OCI-LY7 (cell line): ENCODE measurements around the gene CYP11A1. TPM values are rescaled to one million over a fixed set of nuclear protein-coding genes. Genes with fewer than 3 reads are reported as not detected.

ENCODE experiments used
- BruUV-seq: library from RNA; stranded (reverse); fragments of 400-500 nt; replicated peaks from 2 replicates; lab custom pipeline; 2021; lab: Mats Ljungman, UMichigan
- CTCF ChIA-PET: fragments of 300-600 bp; sonication (Branson Sonifier 250); formaldehyde crosslinking; loops from one replicate; lab custom pipeline; 2022; ENCODE audit warnings: antibody characterized with exemption; ENCODE audit not compliant: unreplicated experiment; lab: Charles Lee
- POLR2A ChIA-PET: fragments of 300-600 bp; sonication (Branson Sonifier 250); formaldehyde crosslinking; loops from one replicate; lab custom pipeline; 2022; ENCODE audit warnings: antibody characterized with exemption; lab: Charles Lee
- DNase-seq: peaks from one replicate; pipeline ENCODE4 v3.0.0-alpha.2; 2015; ENCODE audit warnings: low spot score
- H2AFZ ChIP-seq: fragments of 200-600 bp; sonication (generic), shearing (Covaris generic); 2 replicates; pipeline ENCODE4 v1.6.1; 2014; ENCODE audit warnings: mild to moderate bottlenecking, antibody characterized with exemption, low read length, moderate library complexity
- H3K27ac ChIP-seq: fragments of 200-600 bp; sonication (generic); 2 replicates; pipeline ENCODE4 v1.5.1; 2014; ENCODE audit warnings: mixed run types, low read depth, mild to moderate bottlenecking, moderate library complexity, low read length, inconsistent platforms; ENCODE audit not compliant: poor library complexity, severe bottlenecking
- H3K36me3 ChIP-seq: fragments of 200-600 bp; sonication (generic); 2 replicates; pipeline ENCODE4 v1.6.1; 2014; ENCODE audit warnings: mild to moderate bottlenecking, antibody characterized with exemption, low read length, moderate library complexity, mixed read lengths; ENCODE audit not compliant: insufficient read depth
- H3K4me1 ChIP-seq: fragments of 200-600 bp; sonication (generic); 2 replicates; pipeline ENCODE4 v1.5.1; 2014; ENCODE audit warnings: mild to moderate bottlenecking, low read length; ENCODE audit not compliant: insufficient read depth, poor library complexity, severe bottlenecking
- H3K4me2 ChIP-seq: fragments of 200-600 bp; sonication (generic); 2 replicates; pipeline ENCODE4 v1.6.1; 2014; ENCODE audit warnings: mild to moderate bottlenecking, low read length
- H3K4me3 ChIP-seq: fragments of 200-600 bp; sonication (generic); 2 replicates; pipeline ENCODE4 v1.5.1; 2014; ENCODE audit warnings: mild to moderate bottlenecking, low read depth, low read length; ENCODE audit not compliant: poor library complexity, severe bottlenecking
- H3K79me2 ChIP-seq: fragments of 200-600 bp; sonication (generic); 2 replicates; pipeline ENCODE4 v1.6.1; 2016; ENCODE audit warnings: low read depth, mild to moderate bottlenecking, low read length, moderate library complexity, mixed read lengths; ENCODE audit not compliant: insufficient read depth
- H3K9me2 ChIP-seq: fragments of 200-600 bp; sonication (generic); 2 replicates; pipeline ENCODE4 v1.6.1; 2016; ENCODE audit warnings: mild to moderate bottlenecking, low read length, mixed read lengths; ENCODE audit not compliant: insufficient read depth
- H3K9me3 ChIP-seq: fragments of 200-600 bp; sonication (generic); 2 replicates; pipeline ENCODE4 v1.6.1; 2014; ENCODE audit warnings: mild to moderate bottlenecking, mixed run types, low read length, mixed read lengths
- H4K20me1 ChIP-seq: fragments of 200-600 bp; sonication (generic); 2 replicates; pipeline ENCODE4 v1.6.1; 2014; ENCODE audit warnings: mild to moderate bottlenecking, antibody characterized with exemption, low read length, moderate library complexity, mixed read lengths; ENCODE audit not compliant: insufficient read depth
- EZH2phosphoT487 ChIP-seq: fragments of 200-600 bp; sonication (generic); IDR thresholded peaks from 2 replicates; pipeline ENCODE4 v1.6.1; 2018; ENCODE audit warnings: low read depth, borderline replicate concordance, mild to moderate bottlenecking, mixed run types, antibody characterized with exemption, low read length, moderate library complexity, mixed read lengths
- intact Hi-C: fragments of 100-400 bp; cut with micrococcal nuclease; formaldehyde crosslinking; loops from one replicate; pipeline ENCODE4 v1.10.0; 2022; ENCODE audit not compliant: unreplicated experiment
- total RNA-seq, 2 experiments: library from RNA; depleted of rRNA in 1 of 2; stranded (reverse); fragments of >200 nt in 1 of 2; shearing (Covaris generic) in 1 of 2; gene quantifications; 2 replicates each; pipeline ENCODE4 v1.2.3, GENCODE V29; 2014 to 2022
- TF ChIP-seq, protein P1 (sequence below): fragments of 200-600 bp; sonication (generic); conservative IDR thresholded peaks from 2 replicates; pipeline ENCODE4 v1.5.1; 2014; ENCODE audit warnings: mild to moderate bottlenecking, antibody characterized with exemption, low read length, moderate library complexity, mixed read lengths

CYP11A1 gene
- total RNA-seq, 2 experiments from 2014 or later, result not detected

DNA sequence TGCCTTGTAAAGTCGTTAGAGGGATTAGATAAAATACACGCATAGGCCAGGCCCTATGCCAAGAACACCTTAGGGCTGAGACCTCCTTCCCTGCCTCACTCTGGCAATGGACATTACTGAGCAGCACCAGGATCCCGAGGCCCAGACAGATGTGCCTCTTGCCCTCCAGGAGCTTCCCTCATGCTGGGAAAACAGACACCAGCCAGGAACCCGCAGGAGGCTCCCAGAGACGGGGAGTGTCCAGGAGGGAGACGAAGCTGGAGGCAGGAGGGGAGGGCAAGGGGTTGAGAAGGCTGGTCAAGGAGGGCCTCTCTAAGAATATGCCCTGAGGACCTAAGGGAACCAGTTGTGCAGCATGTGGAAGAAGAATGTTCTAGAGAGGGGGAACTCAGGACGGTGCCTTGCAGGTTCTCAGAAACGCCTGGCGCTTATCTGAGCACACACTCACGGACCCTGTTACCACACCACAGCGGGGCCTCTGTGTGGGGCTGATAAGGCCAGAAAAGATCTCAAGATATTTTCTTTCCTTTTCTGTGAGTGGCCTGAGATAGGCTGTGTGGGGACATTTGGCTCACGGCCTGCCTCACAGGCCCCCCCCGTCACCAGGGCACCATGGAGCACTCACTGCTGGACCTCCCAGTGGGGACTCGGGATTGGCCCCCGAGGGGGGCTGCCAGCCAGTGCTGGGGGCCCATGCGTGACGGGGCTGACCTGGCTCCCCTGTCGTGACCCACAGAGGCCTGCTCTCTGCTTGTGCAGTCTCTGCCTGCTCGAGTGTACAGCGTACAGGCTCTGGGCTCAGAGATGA, 22.0 kb upstream of the CYP11A1 start:
- ChIA-PET POLR2A (interaction anchor here (0.7 kb wide), 1 partner anchor 13 kb away, joined by 3 read pairs; no protein-coding TSS in a partner anchor), CTCF (no interaction called here)
- no peaks in the 10 kb centered on the region for H3K9me2 ChIP-seq
- no peak overlapping the region for H3K27ac ChIP-seq
- peaks cover 40% of the 10 kb centered on the region for H3K4me1 ChIP-seq
- TF ChIP-seq, protein P1, sequence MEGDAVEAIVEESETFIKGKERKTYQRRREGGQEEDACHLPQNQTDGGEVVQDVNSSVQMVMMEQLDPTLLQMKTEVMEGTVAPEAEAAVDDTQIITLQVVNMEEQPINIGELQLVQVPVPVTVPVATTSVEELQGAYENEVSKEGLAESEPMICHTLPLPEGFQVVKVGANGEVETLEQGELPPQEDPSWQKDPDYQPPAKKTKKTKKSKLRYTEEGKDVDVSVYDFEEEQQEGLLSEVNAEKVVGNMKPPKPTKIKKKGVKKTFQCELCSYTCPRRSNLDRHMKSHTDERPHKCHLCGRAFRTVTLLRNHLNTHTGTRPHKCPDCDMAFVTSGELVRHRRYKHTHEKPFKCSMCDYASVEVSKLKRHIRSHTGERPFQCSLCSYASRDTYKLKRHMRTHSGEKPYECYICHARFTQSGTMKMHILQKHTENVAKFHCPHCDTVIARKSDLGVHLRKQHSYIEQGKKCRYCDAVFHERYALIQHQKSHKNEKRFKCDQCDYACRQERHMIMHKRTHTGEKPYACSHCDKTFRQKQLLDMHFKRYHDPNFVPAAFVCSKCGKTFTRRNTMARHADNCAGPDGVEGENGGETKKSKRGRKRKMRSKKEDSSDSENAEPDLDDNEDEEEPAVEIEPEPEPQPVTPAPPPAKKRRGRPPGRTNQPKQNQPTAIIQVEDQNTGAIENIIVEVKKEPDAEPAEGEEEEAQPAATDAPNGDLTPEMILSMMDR, result no peak
- no peak for TF ChIP-seq EZH2phosphoT487
- intact Hi-C loops, result no loop called here
- no TSS peak for BruUV-seq
- H3K79me2 ChIP-seq, result no peaks in the 10 kb centered on the region
- H2AFZ ChIP-seq, result no peak overlapping the region
- no peak overlapping the region for H3K4me3 ChIP-seq
- no peaks in the 10 kb centered on the region for H4K20me1 ChIP-seq
- H3K4me2 ChIP-seq, result no peak overlapping the region
- no peaks in the 10 kb centered on the region for H3K9me3 ChIP-seq
- no peaks in the 10 kb centered on the region for H3K36me3 ChIP-seq
- no peak for DNase-seq

- H3K27ac ChIP-seq, result no peak overlapping the region
- H3K4me2 ChIP-seq, result no peak overlapping the region
- CTCF ChIA-PET, result interaction anchor here (0.6 kb wide), 1 partner anchor 1063 kb away, joined by 7 read pairs; the partner anchor contains the start of gene SIN3A
- no peak for DNase-seq
- no TSS peak for BruUV-seq
- H3K4me1 ChIP-seq, result peaks cover 50% of the 10 kb centered on the region
- no peaks in the 10 kb centered on the region for H3K36me3 ChIP-seq
- no peaks in the 10 kb centered on the region for H3K9me3 ChIP-seq
- POLR2A ChIA-PET, result interaction anchor here (0.7 kb wide), 1 partner anchor 14 kb away, joined by 3 read pairs; no protein-coding TSS in a partner anchor
- H4K20me1 ChIP-seq, result no peaks in the 10 kb centered on the region
- no peak overlapping the region for H2AFZ ChIP-seq
- H3K79me2 ChIP-seq, result no peaks in the 10 kb centered on the region
- TF ChIP-seq EZH2phosphoT487, result no peak
- TF ChIP-seq, protein P1, result no peak
- intact Hi-C loops, result no loop called here
- H3K4me3 ChIP-seq, result no peak overlapping the region
- no peaks in the 10 kb centered on the region for H3K9me2 ChIP-seq
Measured at GRCh38 chr15:74388363-74388951, 21.0 kb upstream of the CYP11A1 start.
